NOMO-1 (cell line): ENCODE results near the gene FMN1.

ENCODE experiments used
- DNase-seq, 2 experiments: peaks; one replicate each; lab custom pipeline; 2025; ENCODE audit not compliant: unreplicated experiment in 2 of 2; lab: John Stamatoyannopoulos, UW

FMN1 gene

DNA sequence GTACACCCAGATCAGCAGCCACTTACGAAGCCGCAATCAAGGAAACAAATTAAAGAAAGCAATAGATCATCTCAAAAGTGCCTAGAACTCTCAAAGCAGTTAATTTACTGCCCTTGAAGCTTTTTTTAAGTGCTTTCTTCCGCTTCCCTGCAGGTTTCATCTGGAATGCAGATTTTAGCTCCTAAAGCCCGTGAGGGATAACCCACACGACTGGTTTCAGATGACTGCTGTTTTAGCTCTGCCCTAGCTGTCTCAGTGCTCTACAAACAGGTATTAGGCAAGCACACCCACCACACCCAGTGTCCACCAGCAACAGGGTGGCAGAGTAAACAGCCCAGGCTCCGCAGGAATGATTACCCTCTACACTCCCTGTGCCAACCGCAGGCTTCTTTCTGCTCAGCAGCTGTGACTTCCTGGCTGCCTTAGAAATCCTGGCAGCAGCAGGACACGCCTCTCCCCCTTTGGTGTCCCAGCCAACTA is 126.0 kb downstream of the FMN1 start:
- DNase-seq = peak; percentile 54 to 69

DNA sequence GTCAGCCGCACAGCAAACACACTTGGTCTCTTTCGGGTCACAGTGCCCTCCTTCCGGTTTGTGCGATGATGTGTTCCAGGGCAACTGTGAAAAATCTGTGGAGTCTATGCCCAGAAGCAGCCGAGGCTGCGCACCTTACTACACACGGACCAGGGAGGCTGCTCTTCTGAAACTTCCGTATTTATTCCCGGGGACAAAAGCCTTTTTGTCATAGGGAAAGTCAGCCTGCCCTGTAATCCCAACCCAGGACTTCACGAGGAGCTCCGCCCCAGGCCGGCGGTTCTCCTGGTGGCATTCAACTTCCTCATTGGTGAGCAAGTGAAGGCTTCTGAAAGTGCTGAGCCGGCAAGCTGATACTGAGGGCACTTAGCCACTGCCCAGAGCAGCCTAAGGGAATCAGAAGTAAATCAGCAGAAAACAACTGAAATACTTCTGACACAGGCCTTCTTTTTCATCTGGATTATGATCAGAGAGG is 126.5 kb downstream of the FMN1 start:
- peak; percentile 64 to 71 for DNase-seq

DNA sequence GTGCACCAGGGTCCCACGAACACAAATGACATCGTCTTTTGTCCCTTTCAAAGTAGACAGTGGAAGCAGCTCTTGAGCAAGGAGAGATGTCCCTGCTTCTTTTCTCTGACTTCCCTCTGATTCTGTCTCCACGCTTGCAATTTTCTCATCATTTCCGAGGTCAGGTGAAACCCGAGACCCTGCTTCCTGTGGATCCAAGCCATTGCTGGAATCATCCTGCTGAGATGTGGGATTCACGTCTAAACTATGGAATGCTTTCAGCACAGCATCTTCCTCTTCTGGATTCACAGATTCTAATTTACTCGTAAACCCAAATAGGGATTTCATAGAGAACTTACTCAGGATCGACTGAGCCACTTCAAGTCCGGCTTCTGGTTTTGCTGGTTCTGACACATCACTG is 127.1 kb downstream of the FMN1 start:
- DNase-seq = peak in 1 of 2 experiments; percentile 16

DNA sequence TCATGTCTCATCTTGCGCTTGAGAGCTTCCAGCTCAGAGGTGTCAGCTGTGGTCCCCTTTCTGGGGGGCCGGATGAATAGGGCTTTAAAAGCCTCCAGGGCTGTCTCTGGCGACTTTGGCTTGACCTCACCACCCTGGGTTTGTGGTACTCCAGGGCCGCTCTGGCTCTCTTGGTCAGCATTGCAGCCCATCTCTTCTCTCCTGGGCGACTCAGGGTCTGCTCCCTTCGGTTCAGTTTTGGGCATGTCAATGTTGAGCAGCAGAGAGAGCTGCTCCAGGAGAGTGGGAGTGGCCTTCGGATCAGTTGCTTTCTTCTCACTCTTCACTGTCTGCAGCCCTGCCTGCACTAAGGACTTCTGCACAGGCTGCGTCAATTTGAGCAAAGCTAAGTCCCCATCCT is 127.9 kb downstream of the FMN1 start:
- DNase-seq = no peak

DNA sequence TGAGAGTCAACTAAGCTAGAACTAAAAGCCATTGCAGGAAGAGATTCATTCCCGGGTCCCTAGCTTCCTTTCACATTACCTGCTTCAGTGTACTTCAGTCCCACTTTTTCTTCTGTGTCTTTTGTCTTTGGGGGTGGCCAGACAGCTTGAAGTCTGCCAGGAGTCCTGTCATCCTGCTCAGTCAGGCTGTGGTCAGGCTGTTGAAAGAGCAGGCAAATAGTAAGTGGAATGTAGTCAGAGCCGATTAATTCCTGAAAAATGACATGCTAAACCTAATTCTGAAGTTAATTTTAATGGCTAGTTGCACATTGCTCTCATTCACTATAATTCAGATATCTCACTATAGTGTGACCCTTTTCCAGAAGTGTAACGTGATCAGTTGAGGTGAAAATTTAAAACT is 129.6 kb downstream of the FMN1 start:
- no peak for DNase-seq

DNA sequence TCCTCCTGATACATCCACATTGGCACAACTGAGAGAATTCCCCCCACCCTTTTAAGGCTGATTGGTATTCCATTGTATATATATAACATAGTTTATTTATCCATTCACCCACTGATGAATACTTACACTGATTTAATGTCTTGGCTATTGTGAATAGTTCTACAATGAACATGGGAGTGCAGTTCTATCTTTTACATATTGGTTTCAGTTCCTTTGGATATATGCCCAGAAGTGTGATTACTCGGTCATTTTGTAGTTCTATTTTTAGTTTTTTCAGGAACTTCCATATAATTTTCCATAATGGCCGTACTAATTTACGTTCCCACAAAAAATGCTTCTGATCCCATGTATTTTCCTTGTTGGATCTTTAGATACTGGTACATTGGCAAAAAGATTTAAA is 135.3 kb downstream of the FMN1 start:
- DNase-seq = no peak

DNA sequence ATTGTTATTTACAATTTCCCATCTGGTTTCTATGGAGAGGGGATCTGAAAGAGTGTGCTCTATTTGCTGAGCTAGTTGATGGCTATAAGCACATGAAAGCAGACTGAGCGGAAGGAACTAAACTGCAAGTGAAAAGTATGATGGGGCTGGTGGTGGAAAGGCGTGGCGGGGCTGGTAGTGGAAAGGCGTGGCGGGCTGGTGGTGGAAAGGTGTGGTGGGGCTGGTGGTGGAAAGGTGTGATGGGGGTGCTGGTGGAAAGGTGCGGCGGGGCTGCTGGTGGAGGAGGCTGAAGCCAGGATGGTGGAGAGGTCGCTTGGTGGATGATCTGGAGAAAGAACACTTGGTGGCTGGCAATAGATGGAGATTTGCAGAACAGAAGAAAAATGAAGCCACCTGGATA is 136.7 kb downstream of the FMN1 start:
- DNase-seq = no peak

DNA sequence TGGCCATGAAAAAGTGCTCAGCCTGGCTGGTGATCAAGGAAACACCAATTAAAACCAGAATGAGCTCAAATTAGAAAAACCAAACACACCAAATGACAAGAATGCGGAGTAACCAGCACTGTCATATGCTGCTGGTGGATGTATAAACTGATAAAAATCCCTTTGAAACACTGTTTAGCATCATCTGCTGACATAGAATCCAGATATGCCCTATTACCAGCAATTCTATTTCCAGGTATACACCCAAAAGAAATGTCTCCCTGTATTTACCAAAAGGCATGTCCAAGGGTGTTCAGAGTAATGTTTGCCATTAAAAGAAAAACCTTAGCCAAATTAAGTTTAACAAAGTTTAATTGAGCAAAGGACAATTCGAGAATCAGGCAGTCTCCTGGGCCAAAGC is 138.6 kb downstream of the FMN1 start:
- DNase-seq = no peak

DNA sequence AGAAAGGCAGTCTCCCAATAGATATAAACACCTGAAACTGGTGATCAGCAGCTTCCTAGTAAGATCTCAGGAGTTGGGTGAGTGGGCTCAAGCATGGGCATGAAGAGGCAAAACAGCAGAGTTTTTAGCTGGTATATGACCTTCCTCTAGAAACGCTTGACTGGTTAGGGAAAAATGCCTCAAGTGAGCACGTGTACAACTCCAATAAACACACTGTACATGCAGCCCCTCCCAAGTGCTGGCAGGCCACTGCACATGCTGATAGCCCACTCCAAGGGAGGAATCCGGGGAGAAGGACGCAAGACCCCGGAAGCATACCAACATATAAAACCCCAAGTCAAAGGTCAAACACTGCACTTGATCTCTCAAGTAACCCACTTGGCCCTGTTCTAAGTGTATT is 143.0 kb downstream of the FMN1 start:
- DNase-seq = no peak

DNA sequence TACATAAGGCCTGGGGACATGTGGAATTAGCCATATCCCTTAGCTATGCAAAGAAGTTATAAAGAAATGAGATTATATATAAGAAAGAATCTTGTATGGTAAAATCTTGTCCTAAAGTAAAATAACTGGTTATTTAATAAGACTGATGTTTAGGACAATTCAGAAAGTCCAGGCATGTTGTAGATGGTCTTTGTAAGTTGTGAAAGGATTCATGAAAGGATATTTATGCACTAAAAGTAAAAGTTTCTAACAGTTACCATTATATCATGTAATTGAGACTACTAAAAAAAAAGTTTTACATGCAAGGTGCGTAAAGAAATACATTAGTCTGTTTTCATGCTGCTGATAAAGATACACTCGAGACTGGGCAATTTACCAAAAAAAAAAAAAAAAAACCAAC is 146.3 kb downstream of the FMN1 start:
- no peak for DNase-seq

DNA sequence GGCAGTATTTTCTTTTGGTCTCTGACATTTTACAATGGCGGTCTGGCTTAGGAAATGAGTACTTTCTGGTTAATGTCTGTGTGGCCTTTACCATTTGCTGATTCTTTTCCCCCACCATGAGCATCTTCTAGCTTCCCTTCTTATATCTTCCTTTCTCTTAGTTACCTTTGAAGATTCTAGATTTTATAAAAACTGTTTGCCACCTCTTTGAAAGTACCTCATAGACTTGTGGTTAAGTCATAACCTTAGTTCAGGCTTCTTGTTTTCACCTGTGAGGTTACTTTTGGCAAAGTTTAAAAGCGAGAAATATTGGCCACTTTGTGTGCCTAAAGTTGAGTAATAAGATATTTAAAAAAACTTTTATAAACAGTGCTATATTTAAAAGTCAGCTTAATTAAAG is 147.4 kb downstream of the FMN1 start:
- no peak for DNase-seq

DNA sequence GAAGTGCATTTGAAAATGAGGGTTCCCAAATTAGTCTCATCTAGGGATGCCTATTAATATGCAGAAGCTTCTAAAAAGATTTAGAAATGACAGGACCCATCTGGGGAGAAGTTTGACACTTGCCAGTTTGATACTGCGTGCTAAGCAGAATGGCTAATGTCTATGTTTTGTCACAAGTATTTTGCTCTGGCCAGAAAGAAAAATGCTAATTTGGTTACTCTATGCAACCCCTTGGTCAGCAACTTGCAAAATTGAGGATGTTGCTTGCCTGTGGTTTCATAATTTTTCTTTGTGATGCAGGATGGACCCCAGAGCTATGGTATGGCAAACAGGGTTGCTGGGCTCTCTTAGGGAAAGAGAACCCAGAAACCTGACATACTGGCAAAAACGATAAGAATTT is 148.2 kb downstream of the FMN1 start:
- no peak for DNase-seq

DNA sequence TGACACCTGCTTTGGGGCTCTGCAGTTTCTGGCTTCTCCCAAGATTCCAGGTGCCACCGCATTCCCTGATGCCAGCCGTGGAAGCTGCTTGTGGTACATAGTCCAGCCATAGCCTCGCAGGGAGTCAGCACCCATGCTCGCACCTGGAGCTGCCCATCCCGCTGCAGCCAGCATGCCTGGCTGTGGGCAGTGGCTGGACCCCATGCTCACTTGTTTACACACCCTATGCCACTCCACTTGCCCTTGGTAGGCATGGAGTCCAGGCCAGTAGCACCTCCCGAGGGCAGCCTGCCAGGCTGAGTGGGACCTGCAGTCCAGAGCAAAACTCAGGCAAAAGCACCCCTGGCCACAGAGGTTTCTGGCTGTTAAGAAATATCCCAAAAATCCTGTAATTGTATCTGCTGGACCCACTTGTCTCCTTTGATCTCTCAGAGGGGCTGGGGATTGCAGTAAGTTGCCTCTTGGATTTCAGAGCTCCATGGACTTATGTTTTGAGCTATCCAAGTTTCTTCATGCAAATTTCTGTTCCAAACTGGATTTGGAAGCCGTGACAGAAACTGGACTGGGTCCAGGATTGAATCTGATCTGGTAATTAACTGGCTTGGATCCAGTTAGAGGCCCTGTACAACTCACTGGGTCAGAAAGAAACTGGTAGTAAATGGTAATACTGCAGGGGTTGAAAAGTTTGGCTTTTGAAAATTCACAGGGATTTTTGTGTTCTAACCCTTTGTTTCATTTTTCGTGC is 149.3 kb downstream of the FMN1 start:
- no peak for DNase-seq

DNA sequence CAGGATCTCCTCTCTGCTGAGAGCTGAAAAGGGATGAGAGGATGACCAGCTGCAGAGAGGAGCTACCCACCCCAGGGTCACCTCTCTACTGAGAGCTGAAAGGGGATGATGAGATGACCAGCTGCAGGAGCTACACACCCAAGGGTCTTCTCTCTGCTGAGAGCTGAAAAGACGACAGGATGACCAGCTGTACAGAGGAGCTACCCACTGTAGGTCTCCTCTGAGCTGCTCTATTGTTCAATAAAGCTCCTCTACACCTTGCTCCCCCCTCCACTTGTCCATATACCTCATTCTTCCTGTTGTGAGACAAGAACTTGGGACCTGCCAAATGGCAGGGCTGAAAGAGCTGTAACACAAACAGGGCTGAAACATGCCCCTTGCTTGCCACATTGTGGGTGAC is 149.9 kb downstream of the FMN1 start:
- DNase-seq = no peak

DNA sequence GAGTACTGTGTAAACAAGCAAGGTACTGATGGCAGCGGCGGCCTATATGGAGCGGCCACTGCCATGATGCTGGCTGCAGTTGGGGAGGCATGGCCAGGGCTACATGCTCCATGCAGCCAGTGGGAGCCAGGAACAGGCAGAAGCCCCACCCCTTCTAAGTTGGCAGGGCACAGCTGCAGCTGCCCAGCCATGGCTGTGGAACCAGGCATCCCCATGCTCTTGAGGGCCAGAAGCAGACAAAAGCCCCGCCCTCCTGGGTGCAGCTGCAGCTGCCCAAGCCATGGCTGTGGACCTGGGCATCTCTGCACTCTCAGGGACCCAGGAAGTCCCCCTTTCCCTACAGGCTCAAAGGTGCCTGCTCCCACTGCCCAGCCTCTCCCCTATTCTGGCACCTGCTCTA is 150.9 kb downstream of the FMN1 start:
- DNase-seq = no peak

DNA sequence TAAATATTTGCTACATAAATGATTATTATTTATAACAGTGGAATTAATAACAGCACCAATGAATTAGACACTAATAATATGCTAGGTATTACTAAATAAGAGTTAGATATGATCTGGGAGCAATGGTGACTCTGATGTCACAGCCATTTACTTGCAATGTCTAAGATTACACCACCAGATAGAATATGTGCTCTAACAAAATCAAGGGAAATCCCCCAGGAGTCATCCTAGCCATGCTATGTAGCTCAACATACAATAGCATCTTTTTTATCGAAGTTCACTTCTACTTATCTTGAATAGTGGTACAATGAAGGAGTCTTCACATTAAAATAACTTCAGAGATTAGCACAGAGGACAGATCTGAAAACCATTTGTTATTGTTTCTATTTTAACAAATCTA is 154.0 kb downstream of the FMN1 start:
- DNase-seq = no peak

DNA sequence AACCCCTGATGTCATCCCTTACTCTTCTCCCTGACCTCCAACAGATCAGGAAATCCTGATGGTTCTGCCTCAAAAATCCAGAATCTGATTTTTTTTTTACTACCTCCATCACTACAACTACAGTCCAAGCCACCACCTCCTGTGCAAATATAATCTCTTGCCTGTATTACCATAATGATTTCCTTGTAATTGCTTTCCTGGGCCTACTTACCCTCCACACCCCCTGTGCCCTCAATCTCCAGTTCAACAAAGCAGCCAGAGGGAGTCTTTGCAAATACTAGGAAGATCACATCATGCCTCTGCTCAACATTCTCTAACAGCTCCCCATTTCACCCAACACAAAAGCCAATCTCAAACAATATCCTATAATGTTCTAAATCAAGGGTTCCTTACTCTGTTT is 159.9 kb downstream of the FMN1 start:
- no peak for DNase-seq

DNA sequence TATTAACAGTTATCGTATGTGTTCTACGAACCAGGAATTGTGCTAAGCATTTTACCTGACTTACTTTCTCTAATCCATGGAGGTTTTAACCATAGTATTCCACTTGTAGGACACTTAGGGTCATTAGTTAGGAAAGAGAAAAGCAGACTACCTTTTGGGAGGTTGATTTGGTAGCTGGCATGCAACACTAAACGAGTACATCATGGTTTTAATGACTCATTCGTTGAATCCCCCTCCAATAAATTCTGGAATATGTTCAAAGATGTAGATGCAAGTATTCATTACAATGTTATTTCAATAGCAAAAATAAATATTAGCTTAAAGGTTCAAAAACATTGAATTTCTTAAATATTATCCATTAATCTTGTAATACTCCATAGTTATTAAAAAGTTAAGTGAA is 162.5 kb downstream of the FMN1 start:
- DNase-seq = no peak

DNA sequence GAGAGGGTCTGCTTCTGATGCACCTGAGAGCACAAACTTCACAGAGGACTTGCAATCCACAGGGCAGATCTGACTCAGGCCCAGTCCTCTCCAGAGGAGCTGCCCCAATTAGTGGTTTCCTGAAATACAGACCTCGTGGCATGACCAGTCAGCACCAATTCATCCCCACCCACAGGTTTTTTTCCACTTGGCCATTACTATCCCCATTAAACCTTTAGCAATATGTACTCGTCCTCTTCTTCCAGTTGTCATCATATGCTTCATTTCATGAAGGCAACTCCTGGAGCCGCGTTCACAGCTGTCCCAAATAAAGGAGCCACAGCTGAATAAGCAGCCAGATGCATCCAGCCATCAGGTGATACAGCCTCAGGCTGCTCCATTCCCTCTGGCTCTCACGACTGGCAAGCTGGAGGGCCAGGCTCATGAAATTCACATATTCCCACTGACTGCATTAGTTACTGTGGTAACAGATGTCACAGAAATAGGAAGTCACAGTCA is 163.1 kb downstream of the FMN1 start:
- DNase-seq = peak; percentile 58 to 63

DNA sequence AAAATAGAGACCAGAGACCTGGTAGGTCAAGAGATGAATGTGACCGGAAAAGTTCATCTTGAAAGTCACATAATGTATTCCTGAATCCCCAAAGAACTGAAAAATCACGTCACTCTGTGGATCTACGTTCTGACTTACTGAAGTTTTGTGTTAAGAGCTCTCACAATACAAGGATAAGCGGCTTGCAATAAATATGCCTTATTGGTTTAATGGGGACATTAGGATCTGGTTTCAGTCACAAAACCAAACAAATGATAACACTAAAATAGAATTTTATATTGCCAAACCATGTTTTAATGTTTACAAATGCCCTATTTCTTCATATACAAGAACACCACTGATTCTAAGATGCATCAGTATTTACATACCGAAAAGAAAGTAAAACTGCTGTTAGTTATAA is 164.2 kb downstream of the FMN1 start:
- DNase-seq = no peak

DNA sequence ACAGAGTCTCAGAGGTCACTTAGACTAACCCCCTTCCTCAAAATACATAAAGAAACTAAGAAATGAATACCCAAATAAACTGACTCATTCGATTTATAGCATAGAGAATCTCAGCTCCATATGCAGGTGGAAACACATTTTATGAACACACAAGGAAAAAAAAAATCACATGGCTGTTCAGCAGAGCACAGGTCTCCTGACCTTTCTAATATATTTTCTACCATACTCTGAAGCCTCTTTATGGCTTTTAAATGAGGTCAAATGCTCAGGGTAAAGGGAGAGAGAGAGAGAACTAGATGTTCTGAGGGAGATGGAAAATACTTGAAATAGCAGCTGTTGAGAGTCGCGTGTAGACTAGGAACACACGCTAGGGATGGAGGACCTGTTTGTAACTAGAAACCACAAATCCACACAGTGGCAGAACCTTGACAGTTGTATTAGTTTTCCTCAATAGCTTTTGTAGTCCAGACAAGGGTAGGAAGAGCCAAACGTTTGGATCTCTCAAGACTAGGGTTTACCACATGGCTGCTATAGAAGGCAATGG is 165.3 kb downstream of the FMN1 start:
- no peak for DNase-seq

DNA sequence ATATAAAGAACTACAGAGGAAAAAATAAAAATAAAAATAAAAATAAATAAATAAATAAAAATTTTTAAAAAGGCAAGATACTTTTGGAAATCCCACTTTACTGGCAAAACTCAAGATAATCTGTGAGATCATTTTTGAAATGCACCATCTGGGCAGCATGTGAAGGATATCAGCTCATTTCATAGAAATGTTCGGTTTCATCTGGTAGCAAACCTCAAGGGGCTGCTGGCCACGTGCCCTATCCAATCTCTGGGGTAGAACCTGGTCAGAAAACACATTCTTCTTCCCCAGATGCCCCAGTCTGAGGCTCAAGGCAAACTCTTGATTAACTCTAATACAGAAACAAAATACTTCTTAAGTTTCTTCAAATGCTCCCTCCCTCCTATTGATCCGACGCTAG is 166.0 kb downstream of the FMN1 start:
- no peak for DNase-seq
